ENCODE results near the gene CNNM1.

CNNM1 gene

GRCh38 chr10:99339077-99339476 lies 9.9 kb downstream of the CNNM1 start:
- DNase-seq: no peak

GRCh38 chr10:99339563-99340047 lies 10.4 kb downstream of the CNNM1 start:
- DNase-seq: no peak

GRCh38 chr10:99340650-99341049 lies 11.5 kb downstream of the CNNM1 start:
- no peak for DNase-seq

GRCh38 chr10:99341248-99341647 lies 12.1 kb downstream of the CNNM1 start:
- no peak for DNase-seq

GRCh38 chr10:99341860-99342490 lies 12.8 kb downstream of the CNNM1 start:
- DNase-seq: no peak

- DNase-seq: no peak
Observed at GRCh38 chr10:99343262-99343661, 14.1 kb downstream of the CNNM1 start.

GRCh38 chr10:99344715-99345114 lies 15.6 kb downstream of the CNNM1 start:
- no peak for DNase-seq

GRCh38 chr10:99345350-99345749 lies 16.2 kb downstream of the CNNM1 start:
- DNase-seq: peak; percentile 32

- DNase-seq: peak; percentile 75
Observed at GRCh38 chr10:99346247-99346646, 17.1 kb downstream of the CNNM1 start.

- no peak for DNase-seq
Observed at GRCh38 chr10:99347672-99348071, 18.5 kb downstream of the CNNM1 start.

GRCh38 chr10:99353182-99353581 lies 24.0 kb downstream of the CNNM1 start:
- no peak for DNase-seq

- DNase-seq: no peak
Observed at GRCh38 chr10:99357691-99358090, 28.5 kb downstream of the CNNM1 start.

GRCh38 chr10:99358101-99358500 lies 28.9 kb downstream of the CNNM1 start:
- no peak for DNase-seq

- DNase-seq: no peak
Observed at GRCh38 chr10:99360934-99361333, 31.8 kb downstream of the CNNM1 start.

GRCh38 chr10:99364125-99364524 lies 35.0 kb downstream of the CNNM1 start:
- DNase-seq: peak; percentile 67

GRCh38 chr10:99365311-99365710 lies 36.2 kb downstream of the CNNM1 start:
- no peak for DNase-seq

GRCh38 chr10:99365736-99366135 lies 36.6 kb downstream of the CNNM1 start:
- no peak for DNase-seq

GRCh38 chr10:99366666-99367065 lies 37.5 kb downstream of the CNNM1 start:
- no peak for DNase-seq

- peak; percentile 61 for DNase-seq
Observed at GRCh38 chr10:99368646-99369045, 39.5 kb downstream of the CNNM1 start.

GRCh38 chr10:99369126-99369525 lies 40.0 kb downstream of the CNNM1 start:
- no peak for DNase-seq

- no peak for DNase-seq
Observed at GRCh38 chr10:99369551-99369950, 40.4 kb downstream of the CNNM1 start.

GRCh38 chr10:99370993-99371392 lies 41.8 kb downstream of the CNNM1 start:
- DNase-seq: no peak

- DNase-seq: peak; percentile 70
Observed at GRCh38 chr10:99372546-99373271, 43.6 kb downstream of the CNNM1 start.

- peak; percentile 61 for DNase-seq
Observed at GRCh38 chr10:99374526-99374925, 45.4 kb downstream of the CNNM1 start.

- DNase-seq: no peak
Observed at GRCh38 chr10:99374972-99375371, 45.8 kb downstream of the CNNM1 start.

Measured in fibroblast of upper back skin (primary cell).